Ecto neural progenitor cell (in vitro differentiated cells): ENCODE data around the gene MRPS14.
"Not testable (repeated sequence)": the region's sequence is repeated elsewhere in the genome, so short reads cannot be mapped to it uniquely, and the experiment has no call there.

Experiments used
- DNase-seq: peaks from one replicate; pipeline ENCODE4 v3.0.0-alpha.2; 2018; ENCODE audit warnings: low spot score

MRPS14 gene

GRCh38 chr1:175023922-175024242 lies 657 bp upstream of the MRPS14 start:
- DNase-seq = not testable (repeated sequence)

DNA sequence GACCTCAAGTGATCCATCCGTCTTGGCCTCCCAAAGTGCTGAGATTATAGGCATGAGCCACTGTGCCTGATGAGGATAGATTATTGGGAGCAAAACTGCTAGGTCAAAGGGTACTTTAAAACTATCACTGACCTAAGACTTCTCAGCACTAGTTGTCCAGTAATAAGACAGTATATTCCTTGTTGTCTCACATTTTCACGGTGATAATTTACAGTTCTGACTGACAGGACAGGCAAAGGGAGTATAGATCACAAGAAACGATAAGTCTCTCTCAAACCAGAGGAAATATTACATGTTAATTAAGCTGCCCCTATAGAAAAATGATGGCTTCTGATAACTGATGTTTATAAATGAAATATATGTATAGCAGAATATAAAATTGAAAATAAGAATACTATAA lies 3.7 kb downstream of the MRPS14 start:
- DNase-seq = no peak

DNA sequence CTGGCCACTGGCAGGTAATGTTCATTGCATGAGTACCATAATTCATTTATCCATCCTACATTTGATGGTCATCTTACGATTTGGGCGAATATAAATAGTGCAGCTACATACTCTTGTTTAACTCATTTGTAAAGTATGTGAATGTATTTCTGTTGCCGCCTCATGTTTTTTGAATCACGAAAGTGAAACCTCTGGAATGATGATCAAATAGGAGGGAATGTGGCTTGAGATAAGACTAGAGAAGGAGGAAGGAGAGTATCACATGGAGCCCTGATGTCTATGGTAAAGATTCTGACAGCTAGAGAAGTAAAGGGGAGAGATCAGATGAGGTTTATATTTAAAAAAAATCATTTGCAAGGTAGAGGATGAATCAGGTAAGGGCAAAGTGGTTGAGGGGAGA lies 8.0 kb downstream of the MRPS14 start:
- DNase-seq = no peak

DNA sequence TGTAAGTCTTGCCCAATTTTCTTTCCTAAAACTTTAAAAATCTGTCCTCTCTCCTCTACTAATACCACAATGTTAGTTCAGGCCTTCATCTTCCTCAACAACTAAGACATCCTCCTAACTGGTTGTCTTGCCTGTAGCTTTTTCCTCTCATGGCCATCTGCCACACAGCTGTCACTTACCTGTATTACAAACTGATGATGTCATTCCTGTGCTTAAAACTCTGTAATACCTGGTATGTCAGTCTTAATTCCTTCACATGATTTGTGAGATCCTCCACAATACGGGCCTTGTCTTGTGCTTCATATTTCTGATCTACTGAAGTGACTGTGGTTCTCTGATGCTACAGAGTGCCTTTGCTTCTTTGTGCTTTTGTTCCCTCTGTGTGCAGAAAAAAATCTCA lies 9.8 kb downstream of the MRPS14 start:
- DNase-seq = no peak

DNA sequence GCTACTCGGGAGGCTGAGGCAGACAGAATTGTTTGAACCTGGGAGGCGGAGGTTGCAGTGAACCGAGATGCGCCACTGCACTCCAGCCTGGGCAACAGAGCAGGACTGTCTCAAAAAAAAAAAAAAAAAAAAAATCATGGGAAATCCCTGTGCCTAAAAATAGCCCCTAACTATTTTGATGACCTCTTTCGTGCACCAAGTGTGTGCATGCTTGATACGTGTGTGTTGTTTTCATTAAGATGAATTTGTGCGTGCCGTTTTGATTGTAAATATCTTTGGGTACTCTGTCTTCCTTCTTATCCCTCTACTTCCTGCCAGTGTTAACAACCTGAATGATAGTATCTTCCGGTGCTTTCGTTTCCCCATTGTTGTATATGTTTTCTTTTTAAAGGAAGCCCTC lies 13.7 kb downstream of the MRPS14 start:
- no peak for DNase-seq

- no peak for DNase-seq
Measured at GRCh38 chr1:175005085-175005783, 18.0 kb downstream of the MRPS14 start.

DNA sequence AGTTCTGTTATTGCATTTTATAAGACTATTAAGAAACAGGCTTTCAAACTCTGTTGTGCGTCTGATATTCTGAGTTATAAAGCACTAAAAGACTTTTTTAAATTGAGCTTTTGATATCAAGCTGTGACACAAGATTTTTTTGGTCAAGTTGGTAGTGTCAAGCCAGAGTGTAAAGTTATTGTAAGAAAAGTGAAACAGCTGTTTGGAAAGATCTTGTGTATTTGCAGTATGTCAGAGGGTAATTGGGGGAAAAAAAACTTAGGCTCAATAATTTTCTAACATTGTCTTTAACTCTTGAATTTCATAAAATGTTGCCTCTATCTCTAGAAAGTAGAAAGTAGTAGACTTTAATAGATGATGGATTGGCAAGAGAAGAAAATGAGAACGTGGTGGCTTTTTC lies 19.7 kb downstream of the MRPS14 start:
- no peak for DNase-seq

GRCh38 chr1:175002910-175003517 lies 20.2 kb downstream of the MRPS14 start:
- DNase-seq = no peak

DNA sequence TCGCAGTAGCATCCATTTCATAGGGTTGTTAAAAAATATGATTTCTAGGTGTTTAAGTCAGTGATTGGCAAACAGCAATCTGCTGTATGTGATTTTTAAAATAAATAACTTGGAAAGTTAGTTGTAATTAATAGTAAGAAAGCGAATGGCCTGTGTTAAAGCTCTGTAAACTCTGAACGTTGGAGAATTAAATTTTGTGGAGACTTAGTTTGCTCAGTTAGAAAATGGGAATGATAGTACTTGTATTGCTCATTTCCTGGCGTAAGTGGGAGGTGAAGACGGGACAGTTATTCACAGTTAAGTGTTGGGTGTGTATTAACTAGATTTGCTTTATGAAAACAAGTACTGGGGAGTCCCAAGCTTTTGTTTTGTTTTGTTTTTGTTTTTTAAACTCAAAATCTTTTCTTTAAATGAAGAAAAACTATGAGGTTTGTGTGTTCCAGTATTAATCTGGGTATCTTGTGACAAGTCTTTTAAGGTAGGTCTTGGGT lies 22.5 kb downstream of the MRPS14 start:
- no peak for DNase-seq

- DNase-seq = no peak
Measured at GRCh38 chr1:174999936-175000696, 23.1 kb downstream of the MRPS14 start, which contains the start of gene CACYBP. Gene CACYBP (plus strand): TSS chr1:174999947. CDS start chr1:175000181, 234 bp downstream.

- peak; percentile 98 for DNase-seq
Measured at GRCh38 chr1:174999216-174999935, 23.8 kb downstream of the MRPS14 start.

- peak; percentile 49 for DNase-seq
Measured at GRCh38 chr1:174998569-174999215, 24.5 kb downstream of the MRPS14 start.

DNA sequence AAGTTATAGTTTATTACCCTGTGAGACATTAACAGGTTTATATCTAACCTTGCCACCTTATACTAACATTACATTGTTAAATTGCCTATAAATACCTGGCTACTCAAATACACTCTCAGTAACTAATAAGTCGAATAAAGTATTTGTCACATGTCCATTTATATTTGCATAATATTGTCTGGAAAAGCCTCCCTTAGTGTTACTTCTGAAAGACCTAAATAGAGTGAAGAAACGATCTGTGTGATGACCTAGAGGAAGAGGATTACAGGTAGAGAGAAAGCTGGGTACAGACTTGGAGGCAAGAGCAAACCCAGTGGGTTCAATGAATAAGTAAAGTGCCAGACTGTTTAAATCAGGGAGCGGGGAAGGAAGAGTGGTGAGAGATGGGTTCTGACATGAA lies 26.2 kb downstream of the MRPS14 start:
- no peak for DNase-seq

DNA sequence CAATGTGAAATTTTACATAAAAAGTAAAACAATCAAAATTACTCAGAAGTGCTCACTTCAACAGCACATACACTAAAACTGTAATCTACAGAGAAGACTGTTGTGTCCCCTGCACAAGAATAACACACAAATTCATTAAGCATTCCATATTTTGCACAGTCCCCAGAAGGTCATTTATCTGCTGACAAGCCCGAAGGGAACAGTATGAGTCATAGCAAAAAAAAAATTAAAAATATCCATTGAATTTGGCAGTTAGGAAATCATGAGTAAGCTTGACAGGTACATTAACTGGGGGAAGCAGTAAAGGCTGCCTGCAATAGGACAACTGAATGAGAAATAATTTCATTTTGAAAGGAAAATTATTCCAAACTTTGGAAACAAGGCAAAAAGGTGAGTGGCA lies 26.7 kb downstream of the MRPS14 start:
- DNase-seq = no peak

DNA sequence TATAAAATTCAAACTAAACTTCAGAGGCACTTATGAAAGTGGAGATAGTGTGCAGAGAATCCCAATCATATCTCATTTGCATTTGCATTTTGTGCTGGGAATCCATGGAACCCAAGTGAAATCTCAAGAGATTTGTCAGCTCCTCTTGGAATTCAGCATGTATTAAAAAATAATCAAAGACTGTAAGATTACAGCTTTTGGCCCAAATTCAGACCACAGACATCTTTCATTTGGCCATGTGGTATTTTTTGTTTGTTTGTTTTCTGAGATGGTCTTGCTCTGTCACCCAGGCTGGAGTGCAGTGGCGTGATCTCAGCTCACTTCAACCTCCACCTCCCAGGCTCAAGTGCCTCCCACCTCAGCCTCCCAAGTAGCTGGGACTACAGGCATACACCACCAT lies 27.3 kb downstream of the MRPS14 start:
- no peak for DNase-seq

DNA sequence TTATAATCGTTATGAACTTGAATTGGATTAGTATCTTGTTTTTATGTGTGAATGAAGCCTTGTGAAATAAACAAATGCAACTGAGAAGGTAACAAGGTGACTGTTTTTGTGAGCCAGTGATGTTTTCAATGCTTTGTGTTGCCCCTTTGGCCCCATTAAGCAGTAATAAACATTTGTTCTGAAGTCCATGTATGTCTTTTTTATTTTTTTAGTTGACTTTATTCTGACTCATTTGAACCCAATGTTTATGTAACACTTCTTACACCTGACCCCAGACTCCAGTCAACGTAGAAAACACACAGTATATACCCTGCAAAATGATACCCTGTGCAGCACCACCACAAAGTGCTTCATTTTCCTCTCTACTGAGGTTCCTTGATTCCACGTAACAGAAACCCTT lies 28.1 kb downstream of the MRPS14 start:
- no peak for DNase-seq

DNA sequence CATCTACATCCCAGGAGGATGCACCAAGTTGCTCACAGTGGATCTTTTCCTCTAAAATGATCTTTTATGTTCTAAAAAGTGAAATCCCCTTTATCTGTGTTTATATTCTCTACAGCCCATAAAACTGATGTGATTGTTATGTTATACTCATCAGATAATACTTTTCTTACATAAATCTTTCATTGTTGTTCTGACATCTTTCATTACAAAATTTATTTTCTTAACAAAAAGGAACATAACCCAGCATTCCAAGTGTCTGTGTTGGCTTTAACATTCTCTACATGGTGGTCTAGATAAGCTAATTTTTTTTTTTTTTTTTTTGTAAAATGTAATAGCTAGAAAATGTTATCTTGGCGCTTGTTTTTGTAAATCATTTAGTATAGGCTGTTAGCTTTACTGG lies 31.8 kb downstream of the MRPS14 start:
- no peak for DNase-seq

GRCh38 chr1:174990382-174990999 lies 32.7 kb downstream of the MRPS14 start:
- DNase-seq = no peak

DNA sequence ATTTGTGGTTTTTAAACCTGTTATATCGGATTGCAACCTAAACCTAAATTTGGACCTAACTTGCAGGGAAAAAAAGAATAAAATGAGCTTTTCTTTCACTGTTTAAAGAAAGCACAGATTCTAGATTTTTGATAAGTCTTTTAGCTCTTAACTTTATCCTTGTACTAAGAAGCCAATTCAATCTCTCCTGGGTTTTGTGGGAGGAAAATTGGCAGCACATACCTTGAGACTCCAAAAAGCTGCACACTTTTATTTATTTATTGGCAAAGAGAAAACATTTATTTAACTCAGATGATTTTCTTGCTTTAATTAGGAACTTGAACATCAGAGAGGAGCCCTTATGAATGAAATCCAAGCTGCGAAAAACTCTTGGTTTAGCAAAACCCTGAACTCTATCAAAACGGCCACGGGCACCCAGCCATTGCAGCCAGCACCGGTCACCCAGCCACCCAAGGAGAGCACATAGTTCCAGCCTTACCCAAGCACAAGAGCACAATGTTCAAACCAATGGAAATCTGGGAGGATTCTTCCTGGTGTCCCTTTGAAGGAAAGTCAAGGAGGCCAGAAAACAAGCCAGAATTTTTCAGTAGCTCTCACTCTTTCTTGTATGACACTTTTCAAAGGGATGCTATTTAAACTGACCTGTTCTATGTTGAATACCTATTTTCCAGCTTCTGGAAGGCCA lies 33.5 kb downstream of the MRPS14 start:
- DNase-seq = no peak

- no peak for DNase-seq
Measured at GRCh38 chr1:174988986-174989385, 34.2 kb downstream of the MRPS14 start.

GRCh38 chr1:174988539-174988938 lies 34.7 kb downstream of the MRPS14 start:
- DNase-seq = no peak
